H1 (cell line): Measurements from ENCODE around the gene CST1.

Experiments
- CHD2 ChIP-seq: IDR thresholded peaks from 2 replicates; pipeline ENCODE4 v1.6.1; 2012; ENCODE audit warnings: low read length, improper control_type of control experiment
- CTCF ChIP-seq, 3 experiments: IDR thresholded peaks; 1 replicate in 2 of 3; 2 replicates in 1 of 3; pipeline versions ENCODE4 v1.5.1 to v1.6.1; 2011; ENCODE audit warnings: low read length in 3 of 3, mild to moderate bottlenecking in 3 of 3, inconsistent platforms in 2 of 3, low read depth in 1 of 3, moderate library complexity in 1 of 3; ENCODE audit not compliant: insufficient read depth in 1 of 3; ENCODE audit errors: control extremely low read depth in 1 of 3
- FOSL1 ChIP-seq: IDR thresholded peaks from 2 replicates; pipeline ENCODE4 v1.6.1; 2011; ENCODE audit warnings: mild to moderate bottlenecking, low read depth, low read length, moderate library complexity; ENCODE audit not compliant: insufficient read depth
- HDAC2 ChIP-seq, 2 experiments: fragments of 300-600 bp in 1 of 2; sonication (generic) in 1 of 2; IDR thresholded peaks; 2 replicates each; pipeline ENCODE4 v1.6.1; 2011 to 2012; ENCODE audit warnings: low read depth in 2 of 2, low read length in 2 of 2, mild to moderate bottlenecking in 2 of 2, moderate library complexity in 2 of 2, borderline replicate concordance in 1 of 2, inconsistent platforms in 1 of 2
- POLR2A ChIP-seq, 2 experiments: IDR thresholded peaks; 1 replicate in 1 of 2; 2 replicates in 1 of 2; pipeline ENCODE4 v1.6.1; 2011; ENCODE audit warnings: low read depth in 2 of 2, low read length in 2 of 2, mild to moderate bottlenecking in 2 of 2; ENCODE audit errors: control extremely low read depth in 1 of 2

DNA sequence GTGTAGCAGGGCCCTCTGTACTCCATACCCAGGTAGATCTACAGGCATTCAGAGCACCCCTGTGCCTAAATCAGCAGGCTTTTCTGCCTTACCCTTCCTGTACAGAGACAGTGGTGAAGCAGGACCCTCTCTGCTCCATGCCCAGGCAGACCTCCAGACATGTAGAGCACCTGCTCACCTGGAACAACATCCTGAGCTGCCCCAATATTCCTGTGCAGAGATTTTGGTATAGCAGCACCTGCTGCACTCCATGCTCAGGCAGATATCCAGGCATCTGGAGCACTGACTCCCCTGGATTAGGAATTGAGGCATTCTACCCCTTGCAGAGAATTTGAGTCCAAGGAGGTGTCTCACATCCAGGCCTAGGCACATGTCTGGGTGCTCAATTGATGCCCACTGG is 12.6 kb upstream of the CST1 start:
- no peak for TF ChIP-seq HDAC2 (IDR thresholded peaks at IDR 0.05; ENCODE audit: borderline replicate concordance in 1 of 2, low read depth in 2 of 2, low read length in 2 of 2)
- no peak for TF ChIP-seq CTCF (IDR thresholded peaks at IDR 0.05; ENCODE audit: control extremely low read depth in 1 of 3, insufficient read depth in 1 of 3, low read depth in 1 of 3, low read length in 3 of 3)
- no peak for TF ChIP-seq FOSL1
- TF ChIP-seq POLR2A (IDR thresholded peaks at IDR 0.05; ENCODE audit: control extremely low read depth in 1 of 2, low read depth in 2 of 2, low read length in 2 of 2), result no peak
- TF ChIP-seq CHD2, result no peak
